Sciatic nerve (tissue), 2 donors: ENCODE measurements around the gene DPH7. TPM values are rescaled to one million over a fixed set of nuclear protein-coding genes. Genes with fewer than 3 reads are reported as not detected.
"Not testable (repeated sequence)": the region's sequence is repeated elsewhere in the genome, so short reads cannot be mapped to it uniquely, and the experiment has no call there.

Experiments used
- ATAC-seq: fragments of 200-7000 bp; cut with Tn5 transposase; one replicate; pipeline ENCODE4 v1.9.1; 2020; ENCODE audit warnings: mild to moderate bottlenecking, moderate library complexity
- DNase-seq: peaks from one replicate; pipeline ENCODE4 v3.0.0-alpha.2; 2020; ENCODE audit warnings: low spot score
- intact Hi-C: fragments of 100-400 bp; cut with DNase I; formaldehyde crosslinking; loops from one replicate; pipeline ENCODE4 v1.14.2; 2022
- total RNA-seq: library from RNA; stranded (reverse); fragmentation: NEBNext Ultra II Directional; extraction: Animal tissue kit (Norgen Biotek cat#: 25700); gene quantifications from one replicate; pipeline ENCODE4 v1.2.1, GENCODE V29; 2021
- donor health status: DM: no; HTN: no; CAD: no.
- donor health status: DM: no; HTN: no; CAD: no.

The DPH7 gene
- total RNA-seq, 1 donor from 2014 or later, result 33.1 TPM

DNA sequence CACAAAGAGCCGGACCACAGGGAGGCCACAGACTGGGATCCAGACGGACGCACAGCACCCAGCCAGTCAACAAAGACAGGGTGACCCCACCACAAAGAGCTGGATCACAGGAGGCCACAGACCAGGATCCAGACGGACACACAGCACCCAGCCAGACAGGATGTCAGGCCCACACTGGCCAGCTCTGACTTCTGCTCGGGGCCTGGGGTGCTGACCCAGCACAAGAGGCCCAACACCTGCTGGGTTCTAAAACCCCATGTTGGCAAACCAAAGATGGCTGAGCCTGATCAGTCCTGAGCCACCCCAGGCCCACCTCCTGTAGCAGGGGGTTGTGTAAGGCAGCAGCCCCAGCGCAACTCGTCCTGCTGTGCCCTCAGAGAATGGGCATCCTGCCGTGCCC lies 5.2 kb upstream of the DPH7 start:
- intact Hi-C loops, result no loop called here
- DNase-seq (no peak), ATAC-seq (no peak)

DNA sequence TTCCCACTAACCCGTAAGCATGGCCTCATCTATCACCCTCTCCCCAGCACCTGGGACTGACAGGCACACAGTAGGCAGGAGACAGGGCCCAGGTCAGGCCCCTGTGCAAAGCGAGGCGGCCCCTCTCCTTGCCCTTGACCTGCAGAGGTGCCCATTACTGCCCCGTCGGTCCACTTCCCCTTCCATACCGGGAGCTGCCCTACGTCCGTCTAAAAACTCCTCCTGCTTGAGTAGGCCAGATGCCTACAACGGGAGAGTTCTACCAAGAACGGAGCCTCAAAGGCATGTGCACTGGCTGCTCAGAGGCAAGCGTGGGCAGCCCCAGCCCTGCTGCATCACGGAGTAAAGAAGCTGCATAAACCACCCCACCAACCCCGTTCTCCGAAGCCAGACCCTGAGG lies 4.6 kb upstream of the DPH7 start:
- ATAC-seq, result no peak
- intact Hi-C loops, result no loop called here
- DNase-seq, result no peak

DNA sequence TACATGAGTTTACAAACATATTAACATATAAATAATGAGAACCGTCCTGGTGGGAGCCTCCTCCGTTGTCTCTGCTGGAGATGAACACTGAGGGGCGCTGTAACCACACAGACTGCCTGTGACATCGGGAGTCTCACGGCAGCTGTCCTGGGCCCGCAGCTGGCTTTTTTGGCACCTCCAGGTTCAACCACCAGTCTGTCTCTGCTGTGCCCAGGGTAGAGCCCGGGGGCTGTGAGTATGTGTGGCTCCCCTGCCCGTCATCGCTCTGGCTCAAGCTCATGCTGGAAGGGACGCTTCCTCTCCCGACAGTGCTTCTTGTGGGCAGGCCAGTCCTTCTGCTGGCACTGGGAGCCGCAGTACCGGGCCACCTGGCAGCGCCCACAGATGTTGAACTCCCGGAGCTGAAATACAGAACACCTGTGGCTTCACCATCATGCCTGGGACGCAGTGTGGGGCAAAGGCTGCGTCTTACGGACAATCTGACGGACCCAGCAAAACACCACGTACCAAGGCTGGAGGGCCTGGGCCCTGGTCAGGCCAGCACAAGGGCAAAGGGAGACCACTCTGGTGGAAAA lies 3.6 kb upstream of the DPH7 start:
- intact Hi-C loops, result no loop called here
- ATAC-seq (no peak), DNase-seq (no peak)

DNA sequence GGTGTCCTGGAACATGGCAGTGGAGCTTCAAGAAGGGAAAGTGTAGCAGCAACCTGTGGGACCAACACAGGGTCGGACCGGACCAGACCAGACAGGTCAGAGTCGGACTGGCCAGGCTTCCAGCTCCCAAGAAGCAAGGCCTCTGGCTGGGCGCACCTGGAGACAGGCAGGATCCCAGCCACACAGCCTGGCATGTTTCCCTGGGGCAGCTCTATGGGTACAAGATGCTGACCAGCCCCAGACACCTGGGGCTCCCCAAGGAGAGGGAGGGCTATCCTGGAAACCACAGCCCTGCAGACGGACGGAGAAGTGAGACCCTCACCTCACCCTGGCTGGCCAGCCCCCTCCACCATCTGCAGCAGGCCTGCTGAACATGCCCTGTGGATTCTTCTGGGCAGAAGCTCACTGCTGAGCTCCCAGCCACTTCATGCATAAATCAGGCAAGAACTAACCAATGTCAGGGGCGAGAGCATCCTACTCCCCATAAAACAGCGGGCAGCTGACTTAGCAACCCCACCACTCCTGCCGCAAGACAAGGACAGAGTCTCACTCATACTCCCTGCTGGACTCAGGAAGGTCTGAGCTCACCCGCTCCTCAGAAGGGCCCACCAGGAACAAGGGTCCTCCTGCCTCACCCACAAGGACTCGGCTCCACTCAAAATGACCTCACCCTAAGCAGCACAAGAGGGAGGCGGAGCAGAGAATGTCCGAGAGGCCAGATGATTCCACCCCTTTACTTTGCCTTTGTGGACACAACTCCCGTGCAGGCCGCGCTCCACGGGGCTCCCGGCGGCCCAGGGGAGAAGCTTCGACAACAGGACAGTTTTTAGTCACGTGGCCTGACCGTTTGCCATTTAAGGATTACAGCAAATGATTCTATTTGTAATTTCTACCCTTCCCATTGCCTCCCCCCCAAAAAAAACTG lies 2.9 kb upstream of the DPH7 start:
- ATAC-seq (no peak), DNase-seq (no peak)
- intact Hi-C loops, result no loop called here

DNA sequence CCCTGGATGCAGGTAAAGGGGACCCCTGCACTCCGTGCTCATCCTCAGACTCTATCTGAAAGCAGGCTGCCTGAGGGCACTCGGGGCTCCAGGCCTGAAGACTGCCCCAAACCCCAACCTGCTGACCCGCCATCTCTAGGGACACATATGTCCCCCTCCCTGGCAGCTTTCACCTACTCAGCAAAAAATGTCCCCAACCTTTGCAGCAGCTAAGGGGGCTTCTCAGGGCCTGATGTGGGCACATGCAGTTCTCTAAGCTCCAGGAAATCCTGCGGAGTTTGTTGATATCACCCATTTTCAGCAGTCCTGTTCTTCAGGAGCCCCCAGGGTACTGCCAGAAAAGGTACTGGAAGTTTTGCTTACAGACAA lies 2.2 kb upstream of the DPH7 start:
- intact Hi-C loops, result no loop called here
- DNase-seq (no peak), ATAC-seq (no peak)

DNA sequence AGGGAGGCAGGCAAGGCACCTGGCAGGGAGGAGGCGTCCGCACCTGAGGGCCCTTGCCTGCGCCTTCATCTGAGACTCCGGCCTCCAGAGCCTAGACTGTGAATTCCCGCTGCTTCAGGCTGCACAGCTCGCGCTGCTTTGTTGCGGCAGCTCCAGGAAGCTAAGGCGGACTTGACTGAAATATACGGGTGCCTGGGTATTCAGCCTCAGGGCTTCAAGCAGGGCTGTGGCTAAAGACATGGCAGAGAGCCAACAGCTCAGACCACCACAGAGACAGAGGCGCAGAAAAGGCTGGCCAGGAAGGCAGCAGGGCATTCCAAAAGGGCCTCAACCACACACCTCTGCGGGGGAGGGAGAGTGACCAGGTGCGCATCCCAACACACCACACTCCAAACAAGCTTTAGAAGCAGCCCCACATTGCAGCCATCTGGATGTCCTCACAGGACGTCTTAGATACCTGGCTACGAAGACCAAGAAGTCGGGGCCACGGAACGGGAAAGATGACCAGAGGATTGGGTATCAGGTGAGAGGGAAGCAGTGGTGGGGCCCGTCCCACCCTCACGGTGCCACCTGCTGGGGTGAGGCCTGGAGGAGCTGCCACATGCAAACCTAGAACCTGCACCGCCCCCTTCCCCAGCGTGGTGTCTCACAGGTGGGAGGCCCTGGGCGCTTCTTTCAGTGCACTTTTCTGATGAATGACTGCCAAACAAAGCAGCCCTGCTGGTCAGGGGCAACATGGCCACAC lies 1.7 kb upstream of the DPH7 start:
- intact Hi-C loops, result no loop called here
- ATAC-seq (no peak), DNase-seq (no peak)

DNA sequence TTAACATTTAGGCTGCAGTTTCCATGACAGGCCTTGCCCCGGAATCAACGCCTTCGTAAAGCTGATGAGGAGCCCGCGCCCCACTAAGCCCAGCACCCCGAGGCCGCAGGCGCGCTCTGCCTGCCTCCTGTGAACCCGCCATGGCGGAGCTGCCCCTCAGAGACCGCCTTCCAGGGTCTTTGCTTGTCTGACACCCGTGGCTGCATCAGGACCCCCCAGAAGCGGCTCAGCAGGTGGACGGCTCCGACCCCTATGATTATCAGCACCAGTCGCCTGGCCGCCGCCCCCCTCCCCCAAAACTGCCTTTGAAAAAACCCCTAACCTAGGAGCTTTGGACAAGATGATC lies 507 bp upstream of the DPH7 start:
- ATAC-seq (no peak), DNase-seq (no peak)

DNA sequence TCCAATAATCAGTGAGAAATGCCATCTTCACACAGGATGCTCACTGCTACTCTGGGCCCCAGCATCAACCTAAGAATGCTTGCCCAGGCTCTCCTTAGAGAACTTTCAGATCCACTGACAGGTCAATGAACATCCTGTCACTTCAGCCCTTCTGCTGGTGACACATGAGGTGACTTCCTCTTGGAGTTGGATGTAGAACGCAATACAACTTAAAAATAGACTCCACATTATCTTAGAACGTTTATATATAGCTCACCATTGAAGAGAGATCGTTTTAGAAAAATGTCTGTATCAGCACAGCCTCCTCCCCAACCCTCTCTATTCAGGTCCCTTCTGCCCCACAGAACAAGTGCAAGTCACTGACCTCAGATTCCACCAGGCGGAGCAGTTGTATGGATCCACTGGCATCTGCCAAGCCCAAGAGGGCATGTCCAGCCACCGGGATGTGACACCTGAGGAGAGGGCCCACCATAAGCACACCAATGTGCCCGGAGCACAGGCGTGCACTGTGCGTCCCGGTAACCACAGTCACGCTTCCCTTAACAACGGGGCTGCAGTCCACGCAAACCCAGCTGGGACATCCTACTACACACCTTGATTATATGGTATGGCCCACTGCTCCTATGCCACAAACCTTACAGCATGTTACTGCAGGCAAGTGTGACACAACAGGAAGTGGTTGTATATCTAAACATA lies 2.9 kb downstream of the DPH7 start:
- intact Hi-C loops, result no loop called here

More for the DNA sequence above, 507 bp upstream of the DPH7 start:
- intact Hi-C loops, result no loop called here

DNA sequence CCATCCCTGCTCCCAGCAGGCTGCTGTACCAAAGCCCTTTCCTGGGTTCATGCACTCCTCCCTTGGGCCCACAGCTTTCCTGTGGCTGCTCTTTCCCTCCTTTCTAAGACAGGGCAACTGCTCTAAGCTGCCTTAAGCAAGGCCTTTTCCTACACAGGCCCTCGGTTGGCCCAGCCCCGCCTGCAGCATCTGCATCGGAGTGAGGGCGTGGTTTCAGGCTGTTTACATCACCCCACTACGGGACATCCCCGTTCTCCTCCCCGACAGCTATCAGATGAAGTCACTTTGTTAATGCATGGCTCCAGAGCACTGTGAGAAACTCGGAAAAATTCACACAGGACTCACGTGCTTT lies 3.4 kb downstream of the DPH7 start:
- intact Hi-C loops, result no loop called here
- ATAC-seq, result no peak
- DNase-seq, result no peak

More for the DNA sequence above, 2.9 kb downstream of the DPH7 start:
- no peak for ATAC-seq
- DNase-seq, result no peak

DNA sequence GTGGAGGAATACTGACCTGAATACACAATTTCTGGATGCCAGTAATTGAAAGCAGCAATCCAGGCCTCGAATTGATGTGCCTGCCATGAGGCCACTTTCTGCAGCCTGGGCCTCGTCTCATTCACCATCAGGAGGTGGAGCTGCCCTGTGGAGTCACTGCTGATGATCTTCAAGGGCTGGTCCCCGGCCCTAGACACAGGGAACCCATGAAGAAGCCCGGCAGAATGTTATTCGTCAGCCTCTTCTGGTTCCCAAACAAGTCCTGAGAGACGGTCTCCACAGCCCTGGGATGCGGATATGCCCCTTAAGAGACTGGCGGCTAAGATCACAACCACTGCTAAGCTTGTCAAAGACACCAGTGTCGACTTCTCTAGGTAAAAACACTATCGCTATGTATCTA lies 4.5 kb downstream of the DPH7 start:
- intact Hi-C loops, result no loop called here
- ATAC-seq, result no peak

DNA sequence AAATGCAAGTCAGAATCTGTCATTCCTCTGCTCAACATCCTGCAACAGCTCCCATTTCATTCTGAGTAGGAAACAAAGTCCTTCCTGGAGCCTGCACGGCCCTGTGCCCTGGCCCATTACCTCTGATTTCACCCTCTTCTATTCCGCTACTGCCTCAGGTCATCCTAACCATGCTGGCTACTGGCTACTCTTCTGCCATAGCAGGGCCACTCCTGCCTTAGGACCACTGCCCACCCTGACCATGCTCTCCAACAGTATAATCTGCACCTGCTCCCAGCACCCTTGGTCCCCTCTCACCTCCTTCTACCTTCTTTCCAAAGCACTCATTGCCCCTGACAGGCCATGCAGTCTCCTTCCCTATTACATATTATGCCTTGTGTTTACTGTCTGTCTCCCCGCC lies 8.2 kb downstream of the DPH7 start:
- no peak for ATAC-seq
- intact Hi-C loops, result no loop called here
- DNase-seq, result no peak

More for the DNA sequence above, 4.5 kb downstream of the DPH7 start:
- DNase-seq, result no peak

DNA sequence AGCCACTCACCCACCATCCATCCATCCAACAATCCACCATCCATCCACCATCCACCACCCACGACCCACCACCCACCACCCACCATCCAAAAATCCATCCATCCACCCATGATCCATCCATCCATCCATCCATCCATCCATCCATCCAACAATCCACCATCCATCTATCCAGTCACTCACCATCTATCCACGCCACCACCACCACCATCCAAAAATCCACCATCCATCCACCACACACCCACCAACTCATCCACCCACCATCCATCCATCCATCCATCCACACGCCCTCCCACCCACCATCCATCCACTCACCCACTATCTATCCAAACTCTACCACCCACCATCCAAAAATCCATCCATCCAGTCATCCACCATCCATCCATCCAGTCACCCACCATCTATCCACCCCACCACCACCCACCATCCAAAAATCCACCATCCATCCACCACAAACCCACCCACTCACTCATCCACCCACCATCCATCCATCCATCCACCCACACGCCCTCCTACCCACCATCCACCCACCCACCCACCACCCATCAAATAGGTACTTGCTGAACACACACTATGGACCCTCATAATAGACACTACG lies 9.0 kb downstream of the DPH7 start:
- no peak for ATAC-seq
- DNase-seq, result no peak
- intact Hi-C loops, result no loop called here

DNA sequence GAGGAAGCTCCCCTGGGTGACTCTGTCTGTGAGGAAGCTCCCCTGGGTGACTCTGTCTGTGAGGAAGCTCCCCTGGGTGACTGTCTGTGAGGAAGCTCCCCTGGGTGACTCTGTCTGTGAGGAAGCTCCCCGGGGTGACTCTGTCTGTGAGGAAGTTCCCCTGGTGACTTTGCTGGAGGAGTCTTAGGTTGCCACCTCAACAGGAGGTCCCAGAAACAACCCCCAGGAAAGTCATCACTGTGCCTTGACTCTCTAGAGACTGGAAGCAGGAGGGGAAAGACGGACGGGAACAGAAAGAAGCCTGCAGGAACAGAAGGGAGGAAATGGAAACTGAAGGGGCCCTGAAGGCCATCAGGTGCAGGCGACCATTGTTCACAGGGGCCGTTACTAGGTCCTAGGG lies 10.3 kb downstream of the DPH7 start:
- DNase-seq, intact Hi-C loops, ATAC-seq: not testable (repeated sequence)

DNA sequence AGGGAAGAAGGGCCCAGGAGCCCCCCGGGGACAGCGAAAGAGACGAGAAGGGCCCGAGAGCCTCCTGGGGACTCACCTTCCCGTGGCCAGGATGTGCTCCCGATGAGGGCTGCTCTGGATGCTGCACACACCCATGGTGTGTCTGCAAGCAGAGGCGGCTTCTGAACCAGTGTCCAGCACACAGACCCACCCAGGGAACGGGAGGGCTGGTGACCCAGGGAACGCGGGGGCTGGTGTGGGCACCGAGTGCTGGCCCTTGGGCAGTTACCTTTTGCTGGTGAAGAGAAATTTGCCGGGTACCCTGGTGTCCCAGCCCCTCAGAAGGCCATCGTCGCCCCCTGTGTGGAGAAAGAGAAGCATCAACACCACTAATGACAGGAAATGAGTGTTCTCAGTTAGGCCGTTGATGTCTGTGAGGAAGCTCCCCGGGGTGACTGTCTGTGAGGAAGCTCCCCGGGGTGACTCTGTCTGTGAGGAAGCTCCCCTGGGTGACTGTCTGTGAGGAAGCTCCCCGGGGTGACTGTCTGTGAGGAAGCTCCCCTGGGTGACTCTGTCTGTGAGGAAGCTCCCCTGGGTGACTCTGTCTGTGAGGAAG lies 13.8 kb downstream of the DPH7 start:
- no peak for DNase-seq
- intact Hi-C loops, result no loop called here
- no peak for ATAC-seq

DNA sequence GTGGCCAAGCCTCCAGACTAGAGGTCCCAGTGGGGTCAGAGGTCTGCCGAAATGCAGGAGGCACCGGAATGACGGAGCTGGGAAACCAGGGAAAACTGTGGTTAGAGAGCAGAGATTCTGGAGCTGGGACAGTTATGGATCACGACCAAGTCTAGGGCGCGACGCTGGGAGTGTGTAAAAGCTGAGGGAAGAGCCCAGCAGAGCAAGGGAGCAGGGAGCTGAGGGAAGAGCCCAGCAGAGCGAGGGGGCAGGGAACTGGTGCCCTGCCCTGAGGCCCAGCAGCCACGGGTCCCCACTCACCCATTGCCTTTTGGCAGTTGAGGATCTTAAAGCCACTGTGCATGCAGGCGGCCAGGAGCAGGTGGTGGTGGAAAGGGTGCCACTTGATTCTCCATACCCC lies 14.6 kb downstream of the DPH7 start:
- DNase-seq (no peak), ATAC-seq (no peak)
- intact Hi-C loops, result no loop called here

DNA sequence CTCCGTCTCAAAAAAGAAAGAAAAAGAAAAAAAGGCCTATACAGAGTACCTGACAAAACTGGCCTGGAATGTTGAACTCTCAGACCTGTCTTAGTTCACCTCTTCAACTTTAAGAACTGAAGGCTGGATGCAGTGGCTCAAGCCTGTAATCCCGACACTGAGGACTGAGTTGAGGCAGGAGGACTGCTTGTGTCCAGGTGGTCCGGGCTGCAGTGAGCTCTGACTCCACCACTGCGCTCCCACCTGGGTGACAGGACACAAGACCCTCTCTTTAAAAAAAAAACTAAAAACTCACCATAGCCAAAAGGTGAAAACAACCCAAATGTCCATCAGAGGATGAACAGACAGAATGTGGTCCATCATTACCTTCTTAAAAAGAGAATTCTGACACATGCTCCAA lies 20.6 kb downstream of the DPH7 start:
- intact Hi-C loops, result no loop called here
- ATAC-seq (no peak), DNase-seq (no peak)

DNA sequence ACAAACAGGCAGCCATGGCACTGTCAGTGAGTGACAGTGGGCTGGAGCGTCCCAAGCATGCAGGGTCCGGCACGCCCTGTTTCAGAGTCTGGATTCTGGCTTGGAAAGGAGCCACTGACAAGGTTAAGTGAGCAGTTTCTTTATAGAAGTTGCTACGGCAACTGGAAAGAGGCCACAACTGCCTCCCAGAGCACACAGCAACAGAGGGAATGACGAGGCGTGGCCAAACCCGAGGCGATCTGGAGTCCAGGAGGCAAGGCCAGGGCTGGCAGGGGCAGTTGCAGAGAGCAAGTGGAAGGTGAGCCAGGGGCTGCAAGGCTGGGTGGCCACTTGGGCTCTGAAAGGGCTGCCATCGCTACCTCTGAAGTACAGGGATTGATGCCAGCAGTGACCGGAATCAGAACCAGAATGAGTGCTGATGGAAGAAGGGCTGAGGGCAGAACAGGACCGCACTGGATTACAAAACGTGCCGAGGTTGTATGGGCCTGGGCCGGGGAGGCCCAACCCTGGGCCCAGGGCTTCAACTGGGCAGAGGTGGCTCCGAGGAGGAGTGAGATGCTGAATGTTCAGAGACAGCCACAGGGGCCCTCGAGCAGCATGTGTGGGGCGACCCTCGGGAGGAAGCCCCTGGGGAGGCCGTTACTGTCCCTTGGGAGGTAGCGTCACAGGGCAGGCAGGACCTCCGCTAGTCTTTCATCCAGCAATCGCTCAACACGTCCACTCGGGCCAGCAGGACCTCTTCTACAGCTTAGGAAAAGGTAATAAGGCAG lies 22.5 kb downstream of the DPH7 start:
- no peak for DNase-seq
- ATAC-seq, result no peak
- intact Hi-C loops, result no loop called here

DNA sequence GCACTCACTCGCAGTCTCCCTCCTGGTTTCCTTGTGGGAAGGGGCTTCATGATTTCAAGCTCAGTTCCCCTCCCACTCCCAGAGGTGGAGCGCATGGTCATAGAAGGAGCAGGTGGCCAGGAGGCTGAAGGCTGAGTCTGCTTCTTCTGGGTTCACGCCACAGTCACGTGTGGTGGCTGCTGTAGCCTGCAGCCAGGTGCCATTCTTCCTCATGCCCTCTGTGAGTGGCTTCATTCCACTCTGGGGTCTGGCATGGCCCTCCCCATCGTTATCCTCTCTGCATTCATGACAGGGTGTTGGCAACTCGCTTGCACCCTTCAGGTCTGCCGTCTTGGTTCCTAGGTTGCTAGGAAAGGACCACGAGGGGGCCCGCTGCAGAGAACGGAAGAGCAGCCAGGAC lies 23.5 kb downstream of the DPH7 start:
- intact Hi-C loops, result no loop called here
- ATAC-seq (no peak), DNase-seq (no peak)
